Measurements from ENCODE around the gene SCN9A.
"Not testable (repeated sequence)": the region's sequence is repeated elsewhere in the genome, so short reads cannot be mapped to it uniquely, and the experiment has no call there.

SCN9A gene

DNA sequence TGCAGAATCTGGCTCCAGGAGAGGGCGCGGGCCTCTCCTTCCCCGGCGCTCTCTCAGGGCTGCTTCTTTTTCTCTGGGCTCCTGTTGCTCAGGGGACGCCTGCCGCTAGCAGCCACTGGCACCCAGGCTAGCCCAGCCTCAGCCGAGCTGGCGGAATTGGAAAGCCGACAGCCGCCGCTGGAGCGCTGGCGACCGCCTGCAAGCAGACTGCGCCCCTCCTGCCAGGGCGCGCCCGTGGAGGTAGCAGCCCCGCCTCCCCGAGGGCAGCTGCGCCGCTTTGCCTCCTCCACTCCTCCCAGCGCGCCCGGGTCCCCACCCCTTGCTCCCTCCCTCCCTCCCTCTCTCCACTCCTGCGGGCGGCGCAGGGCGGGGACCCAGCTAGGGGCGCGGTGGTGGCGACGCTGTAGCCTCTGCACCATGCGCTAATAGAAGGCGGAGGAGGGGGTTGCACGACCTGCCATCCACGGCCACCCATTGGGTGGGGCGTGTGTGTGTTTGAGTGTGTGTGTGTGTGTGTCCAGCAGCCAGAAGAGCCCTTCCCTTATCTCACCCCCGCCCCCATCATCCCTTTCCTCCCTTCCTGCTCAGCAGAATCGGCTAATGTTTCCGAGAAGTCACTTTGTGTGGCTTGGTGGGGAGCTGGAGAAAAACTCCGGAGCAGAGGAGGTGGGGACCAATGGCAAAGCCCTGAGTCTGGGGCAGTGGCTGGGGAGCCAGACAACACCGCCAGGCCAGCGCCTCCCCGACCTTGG lies at the start of gene SCN9A:
Gene SCN9A (minus strand): TSS at position 209 of the 752 bp plus-strand sequence. CDS start 64,188 bp downstream, outside the sequence.
- DNase-seq, result no peak

DNA sequence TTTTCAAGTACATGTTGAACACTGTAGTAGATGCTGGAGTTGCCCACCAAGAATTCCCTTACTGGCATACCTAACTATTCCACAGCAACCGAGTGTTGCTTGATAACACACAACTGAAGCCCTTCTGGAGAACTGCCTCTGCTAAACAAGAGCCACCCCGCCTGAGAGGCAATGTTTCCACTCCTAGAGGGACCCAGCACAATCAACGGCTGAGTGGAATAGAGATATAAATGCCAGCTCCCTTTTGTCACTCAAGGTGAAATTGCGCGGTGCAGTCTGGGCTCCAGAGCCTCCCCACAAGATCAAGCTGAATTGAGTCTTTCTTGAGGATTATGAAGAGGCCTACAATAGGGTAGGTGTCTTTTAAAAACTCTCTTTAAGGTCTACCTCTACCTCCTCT lies 49.1 kb upstream of the SCN9A start:
- no peak for DNase-seq

DNA sequence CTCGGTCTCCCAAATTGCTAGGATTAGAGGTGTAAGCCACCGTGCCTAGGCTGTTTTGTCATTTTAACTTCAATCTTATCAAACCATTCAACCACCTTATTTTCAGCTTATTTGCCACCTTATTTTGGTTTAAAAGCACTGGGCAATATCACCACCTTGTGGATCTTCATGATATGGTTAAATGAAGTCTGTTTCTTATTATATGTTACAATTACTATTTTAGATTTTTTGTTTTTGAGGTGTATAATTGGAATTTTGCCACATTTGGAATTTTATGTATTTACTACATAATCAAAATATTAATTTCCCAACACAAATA lies 43.8 kb upstream of the SCN9A start:
- DNase-seq, result no peak

DNA sequence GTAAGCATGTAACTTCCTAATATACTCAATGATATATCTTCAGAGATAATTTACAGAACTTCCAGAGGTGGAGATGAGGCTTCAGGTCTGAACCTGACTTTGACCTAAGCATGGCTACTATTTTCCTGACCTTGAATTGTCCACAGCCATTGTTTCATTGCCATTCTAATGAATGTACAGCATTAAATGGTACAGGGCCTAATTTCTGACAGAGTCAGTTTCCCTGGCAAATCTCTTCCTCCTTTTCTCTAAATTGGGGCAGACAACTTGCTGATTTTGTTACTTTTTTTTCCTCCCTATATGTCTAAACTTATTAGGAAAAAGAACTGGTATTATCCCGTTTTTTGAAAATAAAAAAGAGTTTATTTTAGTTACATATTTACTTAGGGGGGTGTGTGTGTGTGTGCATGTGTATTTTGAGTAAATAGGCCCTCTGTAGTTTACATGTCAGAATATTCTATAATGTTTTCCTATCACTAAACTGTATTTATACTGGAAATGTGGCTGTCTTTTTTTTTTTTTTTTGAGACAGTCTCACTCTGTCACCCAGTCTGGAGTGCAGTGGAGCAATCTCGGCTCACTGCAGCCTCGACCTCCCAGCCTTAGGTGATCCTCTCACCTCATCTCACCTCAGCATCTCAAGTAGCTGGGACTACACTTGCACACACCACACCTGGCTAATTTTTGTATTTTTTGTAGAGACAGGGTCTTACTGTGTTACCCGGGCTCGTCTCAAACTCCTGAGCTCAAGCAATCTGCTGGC lies 43.3 kb upstream of the SCN9A start:
- no peak for DNase-seq

DNA sequence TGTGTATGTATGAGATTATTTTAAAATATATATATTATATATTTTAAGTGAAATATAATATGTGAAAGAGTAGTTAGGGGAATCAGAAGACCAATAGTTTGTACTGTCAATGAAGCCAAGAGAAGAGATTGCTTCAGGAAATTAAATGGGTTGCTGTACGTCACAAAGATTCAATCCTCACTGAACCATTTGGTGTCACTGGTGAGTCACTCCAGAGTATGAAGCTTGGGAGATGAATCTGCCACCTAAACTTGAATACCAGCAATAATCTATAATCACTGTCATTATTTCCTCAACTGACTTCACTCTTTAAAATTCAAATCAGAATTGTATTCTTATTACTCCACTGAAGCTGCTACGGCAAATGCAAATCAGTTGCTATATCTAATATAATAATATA lies 41.9 kb upstream of the SCN9A start:
- no peak for DNase-seq

DNA sequence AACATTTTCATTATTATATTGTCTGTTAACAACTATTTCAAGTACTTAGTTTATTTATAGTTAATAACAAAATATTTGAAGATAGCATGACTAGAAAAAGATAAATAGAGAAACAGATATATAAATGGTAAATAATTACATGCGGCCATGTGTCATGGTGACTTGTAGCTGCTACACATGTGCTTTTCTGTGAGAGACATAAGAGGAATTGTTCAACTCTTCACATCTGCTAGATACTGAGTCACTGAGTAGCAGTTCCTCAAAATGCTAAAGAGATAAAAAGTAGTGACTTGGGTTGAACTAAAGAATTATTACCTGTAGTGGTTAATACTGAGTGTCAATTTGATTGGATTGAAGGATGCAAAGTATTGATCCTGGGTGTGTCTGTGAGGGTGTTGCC lies 37.5 kb upstream of the SCN9A start:
- no peak for DNase-seq

DNA sequence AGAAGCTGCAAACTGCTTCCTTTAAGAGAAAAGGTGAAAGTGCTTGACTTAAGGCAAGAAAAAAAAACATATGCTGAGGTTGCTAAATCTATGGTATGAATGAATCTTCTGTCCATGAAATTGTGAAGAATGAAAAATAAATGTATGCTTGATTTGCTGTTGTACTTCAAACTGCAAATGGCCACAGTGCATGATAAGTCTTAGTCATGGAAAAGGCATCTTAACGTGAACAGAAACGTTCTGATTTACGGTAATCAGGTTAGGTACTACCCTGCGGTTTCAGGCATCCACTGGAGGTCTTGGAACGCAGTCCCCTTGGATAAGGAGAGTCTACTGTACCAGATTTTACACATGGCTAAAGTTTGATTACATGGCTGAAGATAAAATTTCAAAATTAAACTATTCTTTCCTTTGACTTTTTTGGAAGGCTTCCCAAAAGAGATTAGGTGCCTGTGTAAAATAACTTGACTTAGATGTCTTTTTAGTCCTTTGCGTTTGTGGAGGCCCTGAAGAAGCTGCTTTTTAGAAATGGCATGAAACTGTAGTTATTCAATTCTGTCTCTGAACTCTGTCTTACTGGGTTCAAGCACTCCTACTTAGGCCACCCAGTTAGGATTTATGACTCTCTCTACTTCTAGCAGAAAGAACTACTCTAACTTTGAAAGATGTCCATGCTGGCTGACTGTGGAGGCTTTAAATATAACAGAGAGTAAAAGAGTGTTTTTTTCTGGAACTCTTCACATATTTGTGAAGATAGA lies 35.9 kb upstream of the SCN9A start:
- DNase-seq, result no peak

DNA sequence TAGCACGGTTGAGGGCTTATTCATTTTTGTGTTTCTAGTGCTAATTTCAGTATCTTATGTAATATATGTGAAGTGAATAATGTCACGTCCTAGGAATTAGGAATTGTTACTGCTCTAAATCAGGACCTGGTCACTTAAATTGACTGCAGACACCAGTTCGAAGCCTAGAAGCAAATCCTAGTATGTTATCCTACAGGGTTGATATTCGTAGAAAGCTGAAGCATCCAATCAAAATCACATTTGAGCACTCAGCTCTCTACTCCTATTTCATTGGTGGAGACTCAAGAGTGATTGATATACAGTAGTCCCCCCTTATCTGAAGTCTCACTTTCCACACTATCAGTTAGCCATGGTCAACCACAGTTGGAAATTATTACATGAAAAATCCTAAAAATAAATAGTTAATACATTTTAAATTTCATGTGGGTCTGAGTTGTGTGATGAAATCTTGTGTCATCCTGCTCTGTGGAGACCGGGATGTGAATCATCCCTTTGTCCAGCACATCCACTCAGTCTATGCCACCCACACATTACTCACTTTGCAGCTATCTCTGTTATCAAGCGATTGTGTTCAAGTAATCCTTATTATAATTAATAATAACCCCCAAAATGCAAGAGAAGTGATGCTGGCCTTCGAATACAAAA lies 35.2 kb upstream of the SCN9A start:
- DNase-seq, result no peak

DNA sequence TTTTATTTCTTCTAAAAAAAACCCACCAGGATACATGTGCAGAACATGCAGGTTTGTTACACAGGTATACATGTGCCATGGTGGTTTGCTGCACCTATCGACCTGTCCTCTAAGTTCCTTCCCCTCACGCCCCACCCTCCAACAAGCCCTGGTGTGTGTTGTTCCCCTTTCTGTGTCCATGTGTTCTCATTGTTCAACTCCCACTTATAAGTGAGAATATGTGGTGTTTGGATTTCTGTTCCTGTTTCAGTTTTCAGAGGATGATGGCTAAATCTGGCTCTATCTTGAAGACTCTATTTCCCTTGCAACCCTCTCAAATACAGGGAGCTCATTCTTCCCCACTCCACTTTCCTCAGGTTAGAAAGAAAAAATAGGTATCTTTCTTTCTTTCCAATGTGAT lies 32.0 kb upstream of the SCN9A start:
- DNase-seq, result not testable (repeated sequence)

DNA sequence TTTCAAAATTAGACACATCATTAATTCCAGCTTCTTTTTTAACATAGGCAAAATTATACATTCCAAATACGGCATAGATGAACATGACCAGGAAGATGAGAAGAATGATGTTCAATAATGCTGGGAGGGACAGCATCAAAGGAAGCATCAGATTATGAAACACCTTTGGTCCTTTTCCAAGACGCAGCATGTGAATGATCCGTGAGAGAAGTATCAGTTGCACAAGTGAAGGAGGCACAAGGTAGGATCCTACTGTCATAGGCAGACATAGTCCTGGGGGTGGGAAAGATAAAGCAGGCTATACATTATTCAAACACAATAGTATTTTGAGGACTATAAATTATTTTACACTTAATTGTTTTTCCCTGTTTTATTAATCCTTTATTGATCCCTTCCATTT lies 30.6 kb upstream of the SCN9A start:
- no peak for DNase-seq

DNA sequence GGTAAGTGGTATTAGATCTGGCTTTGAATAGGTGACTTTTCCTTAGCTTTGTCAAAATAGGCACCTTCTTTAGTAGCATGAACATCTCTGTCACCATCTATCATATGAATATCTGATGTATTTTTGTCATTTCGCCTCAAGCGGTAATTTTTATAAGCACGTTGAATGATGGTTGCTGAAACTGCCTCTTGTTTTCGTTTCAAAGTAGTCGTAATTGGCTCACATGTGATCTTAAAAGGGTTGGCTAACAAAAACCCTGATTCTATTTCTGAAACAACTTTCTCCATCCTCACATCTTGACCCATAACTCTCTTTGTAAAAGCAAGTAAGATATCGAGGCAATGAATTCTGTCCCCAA lies 29.8 kb upstream of the SCN9A start:
- no peak for DNase-seq

DNA sequence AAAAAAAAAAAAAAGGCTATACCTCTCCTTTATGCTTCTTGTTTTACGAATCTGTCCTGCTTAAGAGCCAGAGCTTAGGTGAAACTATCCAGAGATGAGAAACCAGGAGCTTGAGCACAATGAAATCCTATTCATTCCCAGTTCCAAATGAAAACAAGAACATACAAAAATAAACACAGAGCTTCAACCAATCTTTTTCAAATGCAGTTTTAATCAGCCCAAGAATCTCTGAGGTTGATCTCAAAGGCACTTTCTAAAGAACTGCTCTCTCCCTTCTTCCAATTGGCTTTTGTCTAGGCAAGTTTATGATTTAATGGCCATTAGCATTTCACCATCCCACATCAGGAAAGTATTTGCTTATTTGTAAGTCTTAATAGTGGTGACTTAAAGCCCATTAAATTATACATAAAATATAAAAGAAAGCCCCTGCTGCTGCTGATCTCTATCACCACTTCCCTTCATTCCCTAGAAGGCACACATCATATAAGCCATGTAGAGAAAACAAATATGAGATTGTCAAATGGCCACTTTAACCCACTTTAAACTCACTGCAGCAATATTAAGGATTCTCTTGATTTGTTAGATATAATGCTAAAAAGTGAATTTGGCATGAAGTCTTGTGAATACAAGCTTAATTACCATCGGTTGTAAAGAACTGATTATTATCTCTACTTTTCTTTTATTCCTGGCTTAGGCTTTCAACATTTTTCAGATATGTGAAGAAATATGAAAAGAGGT lies 29.3 kb upstream of the SCN9A start:
- DNase-seq, result no peak

DNA sequence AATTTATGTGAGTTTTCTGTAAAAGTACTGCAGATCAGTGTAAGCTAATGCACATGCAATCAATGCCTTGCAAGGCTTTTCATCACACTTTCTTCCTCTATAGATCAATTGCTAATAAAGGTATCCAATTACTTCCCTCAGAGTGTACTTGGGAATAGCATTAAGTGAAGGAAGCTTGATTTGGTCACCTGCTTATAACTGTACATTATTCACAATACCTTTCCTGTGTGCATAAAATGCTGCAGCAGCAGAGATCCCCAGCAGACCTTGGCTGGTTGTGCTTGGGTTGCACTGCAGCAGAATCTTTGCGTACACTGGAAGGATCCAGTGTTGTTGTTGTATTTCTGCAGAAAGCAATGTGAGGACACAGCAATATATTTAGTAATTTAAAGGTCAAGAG lies 18.5 kb upstream of the SCN9A start:
- no peak for DNase-seq

DNA sequence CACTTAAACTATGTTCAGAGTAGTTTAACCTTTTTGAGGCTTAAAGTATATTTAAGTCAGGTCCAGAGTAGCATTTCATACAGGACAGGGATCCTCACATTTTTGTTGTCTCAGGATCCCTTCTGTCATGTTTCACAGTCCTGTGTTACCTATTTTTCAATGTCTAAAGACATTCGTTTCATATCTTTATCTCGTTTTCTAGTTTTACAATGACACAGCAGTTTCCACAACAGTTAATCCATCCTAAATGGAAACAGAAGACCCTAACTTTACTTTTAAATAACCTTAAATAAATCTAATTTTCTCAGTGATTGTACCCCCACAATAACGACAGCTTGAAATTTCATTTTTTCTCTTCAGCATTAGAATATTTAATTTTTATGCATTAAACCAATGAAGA lies 17.3 kb upstream of the SCN9A start:
- DNase-seq, result no peak

DNA sequence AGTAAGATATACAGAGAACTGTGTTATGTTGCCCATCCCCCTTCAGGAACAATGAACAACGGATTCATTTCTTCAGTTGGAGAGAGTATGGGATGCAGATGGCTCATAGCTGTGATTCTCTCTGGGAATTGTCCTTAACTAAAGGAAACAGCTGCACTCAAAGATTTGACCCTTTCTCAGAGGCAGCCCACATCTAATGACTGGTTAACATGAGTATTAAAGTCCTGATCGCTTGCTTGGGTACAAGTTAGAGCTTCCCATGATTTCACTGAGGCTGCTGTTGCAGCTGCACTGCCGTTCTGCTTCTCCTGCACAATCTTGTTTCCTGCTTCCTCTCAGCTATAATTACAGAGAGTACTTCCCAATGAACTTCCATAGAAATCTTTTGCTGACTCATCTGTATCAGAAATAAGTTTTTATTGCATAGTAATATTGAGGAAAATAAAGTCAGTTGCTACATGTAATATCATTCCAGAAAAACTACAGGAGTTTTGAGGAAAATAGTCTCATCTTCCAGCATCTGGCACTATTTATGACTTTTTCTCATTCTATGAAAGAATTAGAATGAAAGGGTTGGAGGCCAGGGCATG lies 12.8 kb upstream of the SCN9A start:
- DNase-seq, result no peak

DNA sequence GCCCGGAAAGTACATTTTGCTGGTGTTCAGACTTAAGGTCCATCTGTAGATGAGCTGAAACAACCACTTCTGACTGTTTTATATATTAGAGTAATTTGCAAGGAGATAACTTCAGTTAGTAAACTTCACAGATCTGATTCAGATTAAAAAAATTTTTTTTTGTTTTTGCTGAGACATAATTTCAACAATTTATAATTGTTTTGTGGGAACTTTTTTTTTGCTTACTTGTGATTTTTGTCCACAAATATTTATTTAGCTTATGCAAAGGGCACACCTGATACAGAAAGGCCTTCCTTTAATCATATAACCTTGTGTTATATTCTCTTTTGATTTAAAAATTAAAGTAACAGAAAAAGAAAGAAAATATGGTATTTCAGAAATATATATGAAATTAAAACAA lies 9.6 kb upstream of the SCN9A start:
- DNase-seq, result no peak

DNA sequence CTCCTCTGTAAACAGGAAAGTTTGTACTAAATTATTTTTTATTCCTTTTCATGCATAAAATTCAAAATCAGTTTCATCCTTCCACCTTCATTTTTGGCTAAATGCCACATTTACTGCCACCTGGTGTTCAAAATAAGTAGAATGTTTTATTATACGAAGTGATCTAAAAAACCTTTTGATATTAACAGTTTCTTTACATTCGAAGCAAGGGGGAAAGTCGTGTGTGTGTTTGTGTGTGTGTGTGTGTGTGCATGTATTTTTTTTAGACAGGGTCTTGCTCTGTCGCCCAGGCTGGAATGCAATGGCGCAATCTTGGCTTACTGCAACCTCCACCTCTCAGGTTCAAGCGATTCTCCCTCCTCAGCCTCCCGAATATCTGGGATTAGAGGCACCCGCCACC lies 9.0 kb upstream of the SCN9A start:
- no peak for DNase-seq

DNA sequence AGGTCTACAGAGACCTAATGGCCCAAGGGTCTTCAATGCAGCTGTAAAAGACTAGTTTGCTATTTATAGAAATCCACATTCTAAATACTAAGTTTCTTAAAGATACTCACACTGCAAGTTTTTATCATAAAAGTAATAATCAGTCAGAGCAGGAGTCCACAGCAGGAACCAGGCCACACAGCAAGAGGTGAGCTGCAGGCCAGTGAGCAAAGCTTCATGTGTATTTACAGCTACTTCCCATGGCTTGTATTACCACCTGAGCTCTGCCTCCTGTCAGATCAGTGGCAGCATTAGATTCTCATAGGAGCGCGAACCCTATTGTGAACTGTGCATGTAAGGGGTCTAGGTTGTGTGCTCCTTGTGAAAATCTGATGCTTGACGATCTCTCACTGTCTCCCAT lies 6.7 kb upstream of the SCN9A start:
- no peak for DNase-seq

DNA sequence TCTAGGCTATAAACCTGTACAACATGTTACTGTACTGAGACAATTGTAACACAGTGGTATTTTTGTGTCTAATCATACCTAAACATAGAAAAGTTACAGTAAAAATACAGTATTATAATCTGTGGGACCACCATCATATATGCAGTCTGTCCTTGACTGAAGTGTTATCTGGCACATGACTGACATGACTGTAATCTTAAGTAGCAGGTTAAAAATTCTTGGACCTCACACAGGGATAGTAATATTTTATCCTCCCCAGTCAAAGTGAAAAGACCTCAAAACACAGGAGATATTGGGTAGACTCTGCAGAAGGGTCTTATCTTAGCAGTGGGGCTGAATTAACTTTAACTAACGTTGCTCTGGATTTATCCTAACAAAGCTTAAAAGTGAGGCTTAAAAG lies 4.9 kb upstream of the SCN9A start:
- no peak for DNase-seq

DNA sequence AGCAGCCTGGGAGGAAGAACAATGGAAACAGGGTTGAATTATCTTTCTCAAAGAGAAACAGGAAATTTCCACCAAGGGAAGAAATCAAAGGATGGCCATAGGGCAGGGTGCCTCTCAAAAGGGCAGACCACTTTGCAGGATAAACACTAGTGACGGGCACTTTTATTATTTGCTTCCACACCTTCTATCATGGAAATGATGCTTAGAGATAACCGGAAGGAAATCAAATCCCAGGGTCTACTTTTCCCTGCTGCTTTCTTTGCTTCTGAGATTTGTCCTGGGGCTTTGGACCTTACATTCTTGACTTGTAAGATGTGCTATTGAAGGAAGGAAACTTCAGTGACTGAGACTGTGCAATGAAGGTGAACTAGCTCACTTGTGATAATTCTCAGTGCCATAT lies 1.1 kb upstream of the SCN9A start:
- DNase-seq, result no peak

DNA sequence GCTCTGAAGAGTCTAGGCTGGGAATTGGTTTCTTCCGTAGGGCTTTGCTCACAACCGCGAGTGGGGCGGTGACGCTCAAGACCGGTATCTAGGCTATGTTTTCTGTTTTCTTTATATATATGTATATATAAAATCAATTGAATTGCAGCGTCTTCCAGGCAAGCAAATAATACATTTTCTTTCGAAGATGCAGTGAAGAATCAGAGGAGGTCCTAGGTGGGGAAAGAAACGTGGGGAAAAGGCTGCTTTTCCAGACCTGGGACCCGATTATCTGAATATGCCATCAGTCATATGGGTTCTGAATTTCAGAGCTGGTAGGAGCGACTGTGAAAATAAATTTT lies 714 bp upstream of the SCN9A start:
- DNase-seq, result no peak

DNA sequence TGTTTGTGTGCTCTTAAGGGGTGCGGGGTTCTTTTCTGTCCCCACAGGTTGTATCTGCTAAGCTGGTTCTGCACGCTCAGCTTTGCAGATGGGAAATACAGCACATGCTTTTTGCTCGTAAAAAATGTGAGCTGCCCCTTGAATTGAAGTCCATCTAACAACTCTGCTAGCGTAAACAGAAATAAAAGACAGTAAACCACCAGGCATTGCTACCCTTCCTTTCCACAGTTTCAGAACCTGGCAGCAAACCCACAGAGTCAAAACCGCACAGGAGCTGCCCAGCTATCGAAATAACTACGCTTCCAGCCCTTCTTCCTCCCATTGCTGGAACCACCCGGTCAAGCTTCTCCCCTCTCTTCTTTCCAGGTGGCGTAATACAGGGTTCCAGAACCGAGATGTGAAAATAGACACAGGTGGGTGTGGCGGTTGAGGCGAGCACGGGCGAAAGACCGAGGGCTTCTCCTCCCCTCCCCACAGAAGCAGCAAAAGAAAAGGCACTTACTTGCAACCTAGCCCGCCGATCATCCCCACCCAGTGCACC lies 479 bp downstream of the SCN9A start:
- DNase-seq, result no peak
